NCI-H146 treated with DMSO at 0.1 percent for 48 hours (cell line): ENCODE measurements around the gene EFEMP2.

ENCODE experiments used
- DNase-seq: peaks from one replicate; lab custom pipeline; 2025; ENCODE audit not compliant: unreplicated experiment; lab: John Stamatoyannopoulos, UW

EFEMP2 gene

DNA sequence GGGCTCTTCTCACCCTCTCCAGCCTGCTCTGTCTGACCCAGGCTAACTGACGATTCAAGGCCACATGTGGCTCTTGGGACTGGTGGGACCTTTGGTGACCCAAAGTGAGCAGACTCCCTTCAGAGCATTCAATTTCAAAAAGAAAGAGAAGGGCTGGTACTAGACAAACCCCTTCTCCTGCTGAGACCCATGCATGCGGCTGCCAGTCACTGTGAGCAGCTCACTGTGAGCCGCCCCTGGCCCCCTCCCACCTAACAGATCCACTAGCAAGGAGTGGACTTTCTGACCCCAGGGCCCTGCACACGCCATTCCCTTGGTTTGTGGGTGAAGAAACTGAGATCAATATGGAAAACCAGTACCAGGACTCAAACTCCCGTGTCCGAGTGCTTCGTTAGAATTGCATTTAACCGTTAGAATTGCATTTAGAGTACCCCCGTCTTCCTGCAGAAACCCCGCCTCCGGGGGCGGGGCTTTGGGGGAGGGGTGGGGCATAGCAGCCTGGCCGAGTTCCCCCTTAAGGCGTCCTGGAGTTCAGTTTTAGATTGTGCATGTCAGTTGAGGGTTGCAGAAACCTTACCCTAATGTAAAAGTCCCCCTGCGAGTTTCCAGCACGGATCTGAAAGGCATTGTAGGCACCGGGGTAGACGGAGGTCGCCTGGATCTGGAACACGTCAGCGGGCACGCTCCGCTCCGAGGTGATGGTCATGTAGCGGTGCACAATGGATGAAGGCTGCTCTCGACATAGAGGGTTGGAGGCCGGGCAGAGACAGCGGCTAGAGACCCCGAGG, 5.1 kb downstream of the EFEMP2 start:
- DNase-seq = no peak

DNA sequence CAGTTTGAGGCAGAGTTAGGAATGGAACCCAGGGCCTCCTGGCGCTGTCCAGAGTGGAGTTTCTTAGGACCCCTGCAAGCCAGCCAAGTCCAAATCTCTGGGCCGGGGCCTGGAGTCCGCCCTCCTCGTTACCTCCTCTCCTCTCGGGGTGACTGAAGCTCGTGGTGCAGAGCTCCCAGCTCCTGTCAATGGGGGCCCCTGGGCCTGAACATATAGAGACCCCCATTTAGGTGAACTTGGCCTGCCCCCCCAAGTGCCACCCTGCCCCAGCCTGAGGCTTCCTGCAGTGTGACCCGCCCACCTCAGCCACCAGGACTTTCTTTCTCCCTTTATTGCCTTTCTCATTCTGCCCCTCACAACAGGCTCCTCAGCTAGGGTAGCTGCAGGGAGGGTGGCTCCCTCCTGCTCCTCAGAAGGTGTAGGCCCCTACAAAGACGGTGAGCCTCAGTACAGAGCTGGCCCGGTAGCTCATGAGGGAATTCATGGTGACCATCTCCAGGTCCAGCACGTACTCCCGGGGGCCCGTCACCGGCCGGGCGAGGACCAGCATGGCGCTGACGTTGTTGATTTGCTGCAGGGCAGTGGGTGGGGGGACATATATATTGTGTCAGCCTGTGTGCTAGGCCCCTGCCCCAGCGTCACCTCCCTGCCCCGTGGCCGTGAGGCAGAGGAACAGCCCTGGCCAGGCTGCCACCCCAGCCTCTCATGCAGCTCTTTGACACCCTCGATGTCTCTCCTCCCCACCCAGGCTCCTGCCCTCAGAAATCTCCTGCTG, 5.9 kb downstream of the EFEMP2 start:
- no peak for DNase-seq

GRCh38 chr11:65865550-65866172, 6.9 kb downstream of the EFEMP2 start:
- DNase-seq = no peak

GRCh38 chr11:65864706-65865471, 7.7 kb downstream of the EFEMP2 start:
- DNase-seq = no peak

DNA sequence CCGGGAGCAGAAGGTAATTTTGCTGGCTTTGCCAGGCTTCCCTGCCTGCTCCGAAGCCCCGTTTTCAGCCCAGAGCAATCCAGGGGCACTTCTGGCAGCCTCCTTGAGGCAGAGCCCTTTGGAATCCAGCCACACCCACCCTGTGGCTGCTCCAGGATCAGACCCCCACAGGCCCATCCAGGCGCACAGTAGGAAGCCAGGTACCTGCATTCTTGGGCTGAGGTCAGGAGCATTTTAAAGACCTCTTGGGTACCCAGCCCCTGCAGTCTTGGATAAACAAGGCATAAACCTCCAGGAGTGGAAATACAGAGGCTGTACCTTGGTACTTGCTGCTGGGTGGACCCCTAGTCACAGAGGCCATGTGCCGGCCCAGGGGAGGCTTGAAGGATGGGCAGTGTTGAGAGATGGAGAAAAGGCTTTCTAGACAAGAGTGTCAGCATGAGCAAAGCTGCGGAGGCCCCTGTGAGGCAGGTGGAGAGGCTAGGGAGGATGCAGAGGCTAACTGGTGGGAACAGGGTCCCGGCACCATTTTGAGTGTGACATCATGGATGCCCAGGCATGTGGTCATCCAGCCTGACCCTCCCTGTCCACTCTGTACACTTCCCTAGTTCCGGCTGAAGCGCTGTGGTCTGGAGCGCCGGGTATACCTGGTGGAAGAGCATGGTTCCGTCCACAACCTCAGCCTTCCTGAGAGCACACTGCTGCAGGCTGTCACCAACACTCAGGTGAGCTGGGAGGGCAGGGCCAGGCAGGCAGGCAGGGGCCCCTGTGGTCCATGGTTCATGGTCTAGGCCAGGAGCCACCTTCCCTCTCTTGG, 8.5 kb downstream of the EFEMP2 start:
- no peak for DNase-seq

GRCh38 chr11:65862941-65863888, 9.4 kb downstream of the EFEMP2 start:
- no peak for DNase-seq

DNA sequence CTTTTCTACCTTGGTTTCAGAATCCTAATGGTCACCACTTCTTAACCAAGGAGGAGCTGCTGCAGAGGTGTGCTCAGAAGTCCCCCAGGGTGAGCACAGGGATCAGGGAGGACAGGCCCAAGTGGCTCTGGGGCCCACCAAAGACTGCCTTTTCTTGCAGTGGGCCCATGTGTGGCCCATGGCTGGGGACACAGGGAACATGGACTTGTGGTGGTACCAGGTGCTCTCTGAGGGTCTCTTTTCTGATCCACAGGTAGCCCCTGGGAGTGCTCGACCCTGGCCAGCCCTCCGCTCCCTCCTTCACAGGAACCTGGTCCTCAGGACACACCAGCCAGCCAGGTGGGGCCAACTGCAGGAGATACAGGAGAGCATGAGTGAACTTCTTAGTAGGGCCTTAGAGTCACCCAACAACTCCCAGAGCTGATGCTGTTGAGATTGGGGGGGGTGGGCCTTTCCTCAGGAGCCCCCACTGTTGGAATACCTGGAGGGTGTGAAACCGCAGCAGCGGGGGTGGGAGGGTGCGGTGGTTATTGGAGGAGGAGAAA, 10.3 kb downstream of the EFEMP2 start:
- no peak for DNase-seq

DNA sequence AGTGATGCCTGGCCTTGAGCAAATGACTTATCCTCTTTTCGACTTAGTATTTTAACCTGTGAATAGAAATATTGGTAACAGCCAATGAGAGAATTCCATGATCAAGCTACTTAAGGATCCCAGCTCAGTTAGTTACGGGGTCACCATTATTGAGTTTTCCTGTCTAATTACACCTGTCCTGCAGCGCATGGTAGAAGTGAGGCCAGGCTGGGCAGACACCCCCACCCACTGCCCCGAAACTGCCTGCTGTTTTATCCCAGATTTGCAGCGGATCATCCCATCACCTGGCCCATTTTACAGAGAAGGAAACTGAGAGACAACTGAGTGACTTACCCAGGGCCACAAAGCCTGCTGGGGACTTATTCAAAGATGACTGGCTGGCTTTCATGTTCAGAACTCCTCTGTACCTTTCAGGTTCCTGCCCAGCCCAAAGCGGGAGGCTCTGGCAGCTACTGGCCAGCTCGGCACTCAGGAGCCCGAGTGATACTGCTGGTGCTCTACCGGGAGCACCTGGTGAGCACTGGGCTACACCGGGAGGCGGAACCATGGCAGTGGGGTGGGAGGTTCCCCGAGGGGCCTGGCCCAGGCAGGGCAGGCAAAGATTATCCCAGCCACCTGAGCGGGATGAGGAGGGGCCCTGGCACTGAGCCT, 10.9 kb downstream of the EFEMP2 start:
- DNase-seq = no peak

- no peak for DNase-seq
Observed at GRCh38 chr11:65861165-65861505, 11.5 kb downstream of the EFEMP2 start.

DNA sequence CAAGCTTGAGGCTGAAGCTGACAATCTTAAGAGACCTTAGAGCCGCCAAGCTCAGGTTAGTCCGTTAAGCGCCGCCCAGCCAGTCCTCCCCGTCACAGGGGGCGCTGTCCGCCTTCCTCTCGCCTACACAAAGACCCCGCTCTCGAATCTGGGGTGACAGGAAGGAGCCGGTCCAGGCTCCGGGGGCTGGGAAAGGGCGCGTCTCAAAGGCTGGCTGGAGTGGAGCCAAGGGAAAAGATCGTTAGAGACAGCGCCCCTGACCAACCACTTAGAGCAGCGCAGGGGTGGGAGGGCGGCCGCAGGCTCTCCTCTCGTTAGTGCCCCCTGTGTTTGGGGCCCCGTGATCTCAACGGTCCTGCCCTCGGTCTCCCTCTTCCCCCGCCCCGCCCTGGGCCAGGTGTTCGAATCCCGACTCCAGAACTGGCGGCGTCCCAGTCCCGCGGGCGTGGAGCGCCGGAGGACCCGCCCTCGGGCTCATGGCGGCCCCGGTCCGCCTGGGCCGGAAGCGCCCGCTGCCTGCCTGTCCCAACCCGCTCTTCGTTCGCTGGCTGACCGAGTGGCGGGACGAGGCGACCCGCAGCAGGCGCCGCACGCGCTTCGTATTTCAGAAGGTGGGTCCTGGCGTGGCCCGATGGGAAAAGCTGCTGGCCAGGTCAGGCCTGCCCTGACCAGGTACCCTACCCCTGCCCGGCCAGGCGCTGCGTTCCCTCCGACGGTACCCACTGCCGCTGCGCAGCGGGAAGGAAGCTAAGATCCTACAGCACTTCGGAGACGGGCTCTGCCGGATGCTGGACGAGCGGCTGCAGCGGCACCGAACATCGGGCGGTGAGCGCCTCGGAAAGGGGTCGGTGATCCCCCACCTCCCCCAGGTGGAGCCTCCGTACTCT, 12.1 kb downstream of the EFEMP2 start, which contains the start of gene MUS81:
Gene MUS81 (plus strand): TSS at position 156 of the 887 bp plus-strand sequence. CDS start 321 bp downstream, at position 477.
- DNase-seq = peak; percentile 91

DNA sequence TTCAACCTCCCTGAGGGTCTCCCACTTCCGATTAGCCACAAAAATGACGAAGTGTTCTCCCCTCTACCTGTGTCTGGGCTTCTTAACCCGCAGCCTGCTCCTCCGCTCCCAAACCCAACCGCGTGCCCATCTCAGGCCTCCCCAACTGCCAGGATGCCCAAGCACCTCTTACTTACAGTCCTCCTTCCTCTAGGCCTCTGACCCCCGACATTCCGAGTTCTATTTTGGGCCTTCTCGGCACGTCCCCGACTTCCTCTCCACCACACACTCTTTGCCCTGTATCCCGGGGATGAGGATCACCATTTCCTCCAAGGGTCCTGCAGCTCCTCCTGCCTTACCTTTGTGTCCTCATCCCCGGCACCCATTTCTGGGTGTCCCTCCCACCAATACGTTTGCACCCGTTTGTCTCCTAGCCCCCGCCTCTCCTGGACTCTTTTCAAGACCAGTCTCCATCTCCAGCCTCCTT, 12.8 kb downstream of the EFEMP2 start:
- DNase-seq = peak; percentile 59

DNA sequence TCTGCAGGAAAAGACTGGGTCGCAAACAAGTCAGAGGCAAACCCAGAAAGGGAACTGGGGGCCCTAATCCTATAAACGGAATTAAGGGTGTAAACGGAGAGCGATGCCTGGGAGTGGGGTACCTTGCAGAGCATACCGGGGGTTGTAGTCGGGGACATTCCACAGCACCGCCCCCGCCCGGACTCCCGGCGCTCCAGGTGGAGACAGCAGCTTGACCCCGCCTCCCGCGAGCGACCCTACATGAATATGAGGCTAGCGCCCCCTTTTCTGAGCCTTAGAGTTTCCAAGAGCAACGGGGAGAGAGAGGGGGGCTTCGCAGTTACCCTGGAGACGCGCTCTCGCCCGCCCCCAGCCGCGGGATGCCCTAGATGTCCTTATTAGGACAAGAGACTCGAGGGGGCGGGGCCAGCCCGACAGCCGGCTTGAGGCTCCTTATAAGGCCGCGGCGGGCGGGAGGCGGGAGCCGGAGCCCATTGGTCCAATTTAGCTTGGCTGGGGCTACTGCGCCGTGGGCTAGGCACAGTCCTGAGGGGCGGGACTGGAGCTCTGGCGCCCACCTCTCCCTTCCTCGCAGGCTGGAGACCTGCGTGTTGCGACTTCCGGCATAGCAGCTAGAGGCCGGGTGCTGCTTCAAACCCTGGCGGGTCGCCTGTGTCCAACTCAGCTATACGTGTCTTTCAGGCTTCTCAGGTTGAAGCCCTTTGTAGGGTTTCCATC, 13.3 kb downstream of the EFEMP2 start:
- peak; percentile 97 for DNase-seq

DNA sequence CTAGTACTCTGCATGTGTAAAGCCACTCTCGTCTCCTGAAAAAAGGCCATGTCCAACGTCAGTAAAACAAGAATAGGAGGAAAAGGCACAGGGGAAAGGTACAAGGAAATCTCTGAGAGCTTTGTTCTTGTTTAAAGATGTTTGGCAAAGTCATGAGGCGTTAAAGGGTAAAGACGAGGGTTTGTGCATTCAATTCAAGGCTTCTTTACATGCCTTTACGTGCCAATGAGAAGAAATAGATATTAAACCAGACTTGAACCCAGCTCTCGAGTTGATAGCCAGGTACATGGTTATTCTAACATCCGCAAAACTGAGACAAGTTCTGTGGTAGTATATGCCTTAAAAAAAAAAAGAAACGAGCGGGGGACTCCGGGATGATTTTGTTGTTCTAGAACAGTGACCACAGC, 13.9 kb downstream of the EFEMP2 start:
- peak; percentile 59 for DNase-seq

- peak; percentile 93 for DNase-seq
Observed at GRCh38 chr11:65857853-65858680, 14.5 kb downstream of the EFEMP2 start, which contains the start of gene CFL1. Gene CFL1 (minus strand): TSS chr11:65858180. CDS start chr11:65858099, 81 bp downstream.

DNA sequence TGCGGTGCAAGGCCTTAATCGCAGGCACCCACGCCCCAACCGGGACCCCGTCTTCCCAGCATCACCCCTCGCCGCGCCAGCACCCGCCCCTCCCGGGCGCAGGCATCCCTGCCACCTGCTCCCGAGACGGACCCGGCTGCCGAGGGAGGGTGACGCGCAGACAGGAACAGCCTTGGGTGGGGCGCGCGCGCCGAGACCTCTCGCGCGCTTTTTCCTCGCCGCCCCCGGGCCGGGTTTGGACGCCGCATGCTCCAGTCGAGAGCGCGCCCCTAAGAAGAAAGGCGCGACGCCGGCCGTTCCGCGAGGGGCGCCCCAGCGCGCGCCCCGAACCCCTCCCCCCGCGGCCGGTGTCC, 15.1 kb downstream of the EFEMP2 start:
- DNase-seq = no peak
